ENCODE measurements around the gene OPHN1.

GRCh38 chrX:68203211-68203610 is 230.1 kb downstream of the OPHN1 start:
- TF ChIP-seq CTCF (IDR thresholded peaks at IDR 0.05; ENCODE audit: extremely low read depth in 1 of 2, insufficient read depth in 1 of 2, low read depth in 1 of 2, low read length in 2 of 2) (no peak), POLR2A (IDR thresholded peaks at IDR 0.05; ENCODE audit: low read depth, low read length) (no peak), MYC (IDR thresholded peaks at IDR 0.05; ENCODE audit: low read depth, low read length) (no peak), EZH2 (IDR thresholded peaks at IDR 0.05; ENCODE audit: borderline replicate concordance, low read depth, low read length, severe bottlenecking) (no peak), POLR2AphosphoS5 (IDR thresholded peaks at IDR 0.05; ENCODE audit: insufficient read depth, low read depth, low read length) (no peak)
- TF ChIP-seq, protein P1, sequence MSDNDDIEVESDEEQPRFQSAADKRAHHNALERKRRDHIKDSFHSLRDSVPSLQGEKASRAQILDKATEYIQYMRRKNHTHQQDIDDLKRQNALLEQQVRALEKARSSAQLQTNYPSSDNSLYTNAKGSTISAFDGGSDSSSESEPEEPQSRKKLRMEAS (IDR thresholded peaks at IDR 0.05; ENCODE audit: insufficient read depth, insufficient read length): no peak

All from endothelial cell of umbilical vein (primary cell).